DOHH2 (cell line): Measurements from ENCODE around the gene MOAP1.

Experiments used
- H3F3A ChIP-seq: fragments of 200-600 bp; sonication (generic), shearing (Covaris generic); 2 replicates; pipeline ENCODE4 v1.6.0; 2016; ENCODE audit warnings: antibody characterized with exemption, mild to moderate bottlenecking; ENCODE audit not compliant: control insufficient read depth, insufficient read depth
- H3K27ac ChIP-seq: fragments of 200-600 bp; sonication (generic); 2 replicates; pipeline ENCODE4 v1.5.1; 2014; ENCODE audit warnings: low read depth, mild to moderate bottlenecking, low read length, moderate library complexity
- H3K27me3 ChIP-seq: fragments of 200-600 bp; sonication (generic); 2 replicates; pipeline ENCODE4 v1.6.1; 2014; ENCODE audit warnings: mild to moderate bottlenecking, low read length, mixed read lengths; ENCODE audit not compliant: control insufficient read depth
- H3K36me3 ChIP-seq: fragments of 200-600 bp; sonication (generic); 2 replicates; pipeline ENCODE4 v1.6.1; 2014; ENCODE audit warnings: mild to moderate bottlenecking, low read length, moderate library complexity, mixed read lengths; ENCODE audit not compliant: control insufficient read depth
- H3K4me1 ChIP-seq: fragments of 200-600 bp; sonication (generic); 2 replicates; pipeline ENCODE4 v1.6.1; 2014; ENCODE audit warnings: mild to moderate bottlenecking, low read length, mixed read lengths; ENCODE audit not compliant: control insufficient read depth
- H3K4me2 ChIP-seq: fragments of 200-600 bp; sonication (generic); 2 replicates; pipeline ENCODE4 v1.6.0; 2014; ENCODE audit warnings: mild to moderate bottlenecking, low read length, moderate library complexity
- H3K4me3 ChIP-seq: fragments of 200-600 bp; sonication (generic); 2 replicates; pipeline ENCODE4 v1.5.1; 2014; ENCODE audit warnings: mild to moderate bottlenecking, low read length, mixed read lengths
- H3K79me2 ChIP-seq: fragments of 200-600 bp; sonication (generic); 2 replicates; pipeline ENCODE4 v1.6.1; 2014; ENCODE audit warnings: mild to moderate bottlenecking, low read length, mixed read lengths; ENCODE audit not compliant: control insufficient read depth
- H3K9me2 ChIP-seq: fragments of 200-600 bp; sonication (generic); replicated peaks from 2 replicates; pipeline ENCODE4 v1.6.1; 2014; ENCODE audit warnings: mild to moderate bottlenecking, low read length, mixed read lengths; ENCODE audit not compliant: control insufficient read depth
- H3K9me3 ChIP-seq: fragments of 200-600 bp; sonication (generic); 2 replicates; pipeline ENCODE4 v1.6.1; 2014; ENCODE audit warnings: antibody characterized with exemption, low read length, mixed read lengths; ENCODE audit not compliant: control insufficient read depth, insufficient read depth
- H4K20me1 ChIP-seq: fragments of 200-600 bp; sonication (generic); 2 replicates; pipeline ENCODE4 v1.6.0; 2014; ENCODE audit warnings: low read depth, mild to moderate bottlenecking, antibody characterized with exemption, low read length, moderate library complexity; ENCODE audit not compliant: control insufficient read depth, insufficient read depth
- CTCF ChIP-seq: fragments of 200-600 bp; sonication (generic); IDR thresholded peaks from one replicate; pipeline ENCODE4 v1.5.1; 2014; ENCODE audit warnings: antibody characterized with exemption, mild to moderate bottlenecking, low read depth, low read length; ENCODE audit not compliant: poor library complexity, severe bottlenecking
- EZH2phosphoT487 ChIP-seq: fragments of 200-600 bp; sonication (generic); IDR thresholded peaks from 2 replicates; pipeline ENCODE4 v1.6.1; 2017; ENCODE audit warnings: borderline replicate concordance, mild to moderate bottlenecking, antibody characterized with exemption, low read length, moderate library complexity, mixed read lengths

Gene MOAP1

GRCh38 chr14:93133464-93133863, 51.2 kb downstream of the MOAP1 start:
- H3K4me3 ChIP-seq: no peak overlapping the region
- H3K27ac ChIP-seq: no peak overlapping the region
- H3K9me3 ChIP-seq: no peaks in the 10 kb centered on the region
- no peaks in the 10 kb centered on the region; the same call in 1 of the 2 replicates for H3K27me3 ChIP-seq
- no peaks in the 10 kb centered on the region for H3K79me2 ChIP-seq
- TF ChIP-seq EZH2phosphoT487 (no peak), CTCF (no peak)
- H3K4me2 ChIP-seq: no peak overlapping the region
- H3F3A ChIP-seq: no peaks in the 10 kb centered on the region
- H3K9me2 ChIP-seq: no peaks in the 10 kb centered on the region
- H3K4me1 ChIP-seq: peaks cover 7% of the 10 kb centered on the region
- H4K20me1 ChIP-seq: no peaks in the 10 kb centered on the region
- no peaks in the 10 kb centered on the region for H3K36me3 ChIP-seq

GRCh38 chr14:93132472-93133065, 52.1 kb downstream of the MOAP1 start:
- no peaks in the 10 kb centered on the region; the same call in 1 of the 2 replicates for H3K27me3 ChIP-seq
- no peaks in the 10 kb centered on the region for H3K79me2 ChIP-seq
- no peaks in the 10 kb centered on the region for H4K20me1 ChIP-seq
- H3K4me3 ChIP-seq: no peak overlapping the region
- peaks cover 7% of the 10 kb centered on the region for H3K4me1 ChIP-seq
- no peak overlapping the region for H3K27ac ChIP-seq
- H3K9me2 ChIP-seq: no peaks in the 10 kb centered on the region
- H3F3A ChIP-seq: no peaks in the 10 kb centered on the region
- TF ChIP-seq EZH2phosphoT487 (no peak), CTCF (peak; percentile 38)
- no peaks in the 10 kb centered on the region for H3K36me3 ChIP-seq
- no peak overlapping the region for H3K4me2 ChIP-seq
- no peaks in the 10 kb centered on the region for H3K9me3 ChIP-seq
